K562 (cell line): ENCODE measurements around the gene SAMD8. TPM values are rescaled to one million over a fixed set of nuclear protein-coding genes. Genes with fewer than 3 reads are reported as not detected.

Source experiments
- ESRRB ChIP-seq: fragments of 250-450 bp; sonication (Bioruptor Pico); IDR thresholded peaks from 2 replicates; pipeline ENCODE4 v1.5.0; 2020; ENCODE audit warnings: mild to moderate bottlenecking, moderate library complexity, borderline replicate concordance
- FOXJ2 ChIP-seq: fragments of 200-800 bp; sonication (Bioruptor generic); IDR thresholded peaks from 2 replicates; pipeline ENCODE4 v1.6.1; 2016; ENCODE audit warnings: missing genetic modification characterization, missing compliant biosample characterization
- GABPB2 ChIP-seq: fragments of 250-450 bp; sonication (Bioruptor Pico); conservative IDR thresholded peaks from 2 replicates; pipeline ENCODE4 v1.5.1; 2021; ENCODE audit warnings: mild to moderate bottlenecking
- KLF13 ChIP-seq: fragments of 450-650 bp; IDR thresholded peaks from 2 replicates; pipeline ENCODE4 v1.6.1; 2016; ENCODE audit warnings: missing genetic modification characterization, low read depth, mild to moderate bottlenecking, missing compliant biosample characterization, moderate library complexity, borderline replicate concordance
- MTA3 ChIP-seq: fragments of 450-650 bp; formaldehyde crosslinking; IDR thresholded peaks from 2 replicates; pipeline ENCODE4 v1.6.1; 2017; ENCODE audit warnings: mild to moderate bottlenecking, borderline replicate concordance
- NR2C1 ChIP-seq, 2 experiments: fragments of 450-650 bp; IDR thresholded peaks; 2 replicates each; pipeline ENCODE4 v1.6.1; 2017; ENCODE audit warnings: mild to moderate bottlenecking in 2 of 2, antibody characterized with exemption in 1 of 2, inconsistent platforms in 1 of 2, missing compliant biosample characterization in 1 of 2, missing genetic modification characterization in 1 of 2
- PCBP1 ChIP-seq: fragments of 200-400 bp; formaldehyde crosslinking; IDR thresholded peaks from 2 replicates; pipeline ENCODE4 v1.6.1; 2018; ENCODE audit warnings: mild to moderate bottlenecking, low read depth, low read length; ENCODE audit not compliant: poor library complexity, severe bottlenecking
- RAD21 ChIP-seq, 2 experiments: fragments of 250-450 bp in 1 of 2; fragments of 450-650 bp in 1 of 2; sonication (Bioruptor Pico) in 1 of 2; formaldehyde crosslinking in 1 of 2; IDR thresholded peaks in 1 of 2; conservative IDR thresholded peaks in 1 of 2; 2 replicates each; pipeline versions ENCODE4 v1.4.0 to v1.8.0; 2020 to 2022; ENCODE audit warnings: mild to moderate bottlenecking in 2 of 2, moderate library complexity in 1 of 2
- SNRNP70 ChIP-seq: fragments of 200-400 bp; formaldehyde crosslinking; optimal IDR thresholded peaks from 2 replicates; pipeline ENCODE3; 2017; ENCODE audit warnings: low read depth, low read length
- XRCC5 ChIP-seq: fragments of 200-400 bp; formaldehyde crosslinking; IDR thresholded peaks from 2 replicates; pipeline ENCODE4 v1.6.1; 2017; ENCODE audit warnings: low read depth, mild to moderate bottlenecking, low read length
- ZNF24 ChIP-seq: fragments of 450-650 bp; IDR thresholded peaks from 2 replicates; pipeline ENCODE4 v1.6.1; 2016
- polyA plus RNA-seq, 8 experiments: library from polyadenylated mRNA; depleted of rRNA in 4 of 8; stranded (reverse) in 5 of 8; unstranded in 3 of 8; fragments of >200 nt; fragmentation: Nextera tagmentation in 2 of 8; fragmentation: Illumina TruSeq in 1 of 8; extraction: Ambion mirVana in 2 of 8; extraction: Trizol in 1 of 8; gene quantifications; 2 replicates each; pipeline versions ENCODE4 v1.2.1 to v1.2.3, GENCODE V29; 2011 to 2014; ENCODE audit warnings: inconsistent platforms in 1 of 8, missing spikeins in 1 of 8
- total RNA-seq, 7 experiments: library from RNA; depleted of rRNA in 6 of 7; stranded (reverse); fragments of >200 nt in 6 of 7; fragmentation: Illumina TruSeq in 2 of 7; extraction: Trizol in 2 of 7; gene quantifications; 2 replicates each; pipeline versions ENCODE4 v1.2.1 to v1.2.3, GENCODE V29; 2011 to 2021; ENCODE audit warnings: low replicate concordance in 1 of 7
- TF ChIP-seq, protein P1 (sequence below), 2 experiments: fragments of 450-650 bp in 1 of 2; IDR thresholded peaks; 2 replicates each; pipeline ENCODE4 v1.6.1; 2011 to 2017; ENCODE audit warnings: low read depth in 2 of 2, antibody characterized with exemption in 1 of 2, borderline replicate concordance in 1 of 2, low read length in 1 of 2, mild to moderate bottlenecking in 1 of 2, mixed read lengths in 1 of 2; ENCODE audit not compliant: control insufficient read depth in 1 of 2
- TF ChIP-seq, protein P2 (sequence below): fragments of 450-650 bp; formaldehyde crosslinking; IDR thresholded peaks from 2 replicates; pipeline ENCODE4 v1.4.0; 2022; ENCODE audit warnings: missing genetic modification characterization
- TF ChIP-seq, protein P3 (sequence below): fragments of 250-450 bp; sonication (Bioruptor Pico); IDR thresholded peaks from 2 replicates; pipeline ENCODE4 v1.5.0; 2020; ENCODE audit warnings: mild to moderate bottlenecking, borderline replicate concordance
- TF ChIP-seq, protein P4 (sequence below): sonication (generic); formaldehyde crosslinking; IDR thresholded peaks from 2 replicates; pipeline ENCODE4 v1.8.0; 2022; ENCODE audit warnings: missing genetic modification reagents, mild to moderate bottlenecking, borderline replicate concordance
- TF ChIP-seq, protein P5 (sequence below): fragments of 250-450 bp; sonication (Bioruptor Pico); IDR thresholded peaks from 2 replicates; pipeline ENCODE4 v1.8.0; 2022; ENCODE audit warnings: moderate library complexity, mild to moderate bottlenecking, inconsistent platforms

The SAMD8 gene
- total and polyA plus RNA-seq, 9 of the 15 experiments (the other 6 are each of a cell fraction or from before 2014, with no cell fraction given), result 2.7 to 16.1 (median 6.2) TPM

DNA sequence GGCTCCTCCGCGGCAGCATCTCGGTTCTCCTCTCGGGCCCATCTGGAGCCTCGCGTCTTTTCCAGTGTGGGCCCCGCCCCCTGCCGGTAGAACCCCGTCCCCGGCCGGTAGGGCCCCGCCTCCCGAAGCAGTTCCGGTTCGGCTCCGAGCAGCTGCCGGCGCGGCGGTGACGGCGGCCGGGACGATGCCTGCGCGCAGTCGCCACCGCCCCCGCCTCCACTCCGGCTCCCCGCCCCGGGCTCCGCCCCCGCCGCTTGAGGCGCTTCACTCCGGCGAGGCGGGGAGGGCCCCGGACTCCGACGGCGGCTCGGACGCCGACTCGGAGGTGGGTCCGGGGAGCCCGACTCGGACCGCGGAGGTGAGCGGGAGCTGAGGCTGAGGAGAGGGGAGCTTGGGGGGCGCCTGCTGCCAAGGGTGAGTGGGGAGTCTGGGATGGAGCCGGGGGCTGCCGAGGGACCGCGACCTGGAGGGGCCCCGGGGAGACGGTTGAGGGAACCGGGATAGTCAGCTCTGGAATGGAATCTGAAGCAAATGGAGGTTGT, at the start of gene SAMD8 (continued):
- TF ChIP-seq, protein P1, sequence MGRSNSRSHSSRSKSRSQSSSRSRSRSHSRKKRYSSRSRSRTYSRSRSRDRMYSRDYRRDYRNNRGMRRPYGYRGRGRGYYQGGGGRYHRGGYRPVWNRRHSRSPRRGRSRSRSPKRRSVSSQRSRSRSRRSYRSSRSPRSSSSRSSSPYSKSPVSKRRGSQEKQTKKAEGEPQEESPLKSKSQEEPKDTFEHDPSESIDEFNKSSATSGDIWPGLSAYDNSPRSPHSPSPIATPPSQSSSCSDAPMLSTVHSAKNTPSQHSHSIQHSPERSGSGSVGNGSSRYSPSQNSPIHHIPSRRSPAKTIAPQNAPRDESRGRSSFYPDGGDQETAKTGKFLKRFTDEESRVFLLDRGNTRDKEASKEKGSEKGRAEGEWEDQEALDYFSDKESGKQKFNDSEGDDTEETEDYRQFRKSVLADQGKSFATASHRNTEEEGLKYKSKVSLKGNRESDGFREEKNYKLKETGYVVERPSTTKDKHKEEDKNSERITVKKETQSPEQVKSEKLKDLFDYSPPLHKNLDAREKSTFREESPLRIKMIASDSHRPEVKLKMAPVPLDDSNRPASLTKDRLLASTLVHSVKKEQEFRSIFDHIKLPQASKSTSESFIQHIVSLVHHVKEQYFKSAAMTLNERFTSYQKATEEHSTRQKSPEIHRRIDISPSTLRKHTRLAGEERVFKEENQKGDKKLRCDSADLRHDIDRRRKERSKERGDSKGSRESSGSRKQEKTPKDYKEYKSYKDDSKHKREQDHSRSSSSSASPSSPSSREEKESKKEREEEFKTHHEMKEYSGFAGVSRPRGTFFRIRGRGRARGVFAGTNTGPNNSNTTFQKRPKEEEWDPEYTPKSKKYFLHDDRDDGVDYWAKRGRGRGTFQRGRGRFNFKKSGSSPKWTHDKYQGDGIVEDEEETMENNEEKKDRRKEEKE (IDR thresholded peaks at IDR 0.05; ENCODE audit: borderline replicate concordance in 1 of 2, control insufficient read depth in 1 of 2, low read depth in 2 of 2, low read length in 1 of 2), result no peak
- TF ChIP-seq MTA3, result peak; percentile 76
- TF ChIP-seq, protein P2, sequence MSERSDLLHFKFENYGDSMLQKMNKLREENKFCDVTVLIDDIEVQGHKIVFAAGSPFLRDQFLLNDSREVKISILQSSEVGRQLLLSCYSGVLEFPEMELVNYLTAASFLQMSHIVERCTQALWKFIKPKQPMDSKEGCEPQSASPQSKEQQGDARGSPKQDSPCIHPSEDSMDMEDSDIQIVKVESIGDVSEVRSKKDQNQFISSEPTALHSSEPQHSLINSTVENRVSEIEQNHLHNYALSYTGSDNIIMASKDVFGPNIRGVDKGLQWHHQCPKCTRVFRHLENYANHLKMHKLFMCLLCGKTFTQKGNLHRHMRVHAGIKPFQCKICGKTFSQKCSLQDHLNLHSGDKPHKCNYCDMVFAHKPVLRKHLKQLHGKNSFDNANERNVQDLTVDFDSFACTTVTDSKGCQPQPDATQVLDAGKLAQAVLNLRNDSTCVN, result no peak
- TF ChIP-seq PCBP1, result no peak
- no peak for TF ChIP-seq SNRNP70
- 0 out of 2 replicates have a peak, but pooled peaks have one; percentile 17 for TF ChIP-seq ZNF24
- TF ChIP-seq, protein P3, sequence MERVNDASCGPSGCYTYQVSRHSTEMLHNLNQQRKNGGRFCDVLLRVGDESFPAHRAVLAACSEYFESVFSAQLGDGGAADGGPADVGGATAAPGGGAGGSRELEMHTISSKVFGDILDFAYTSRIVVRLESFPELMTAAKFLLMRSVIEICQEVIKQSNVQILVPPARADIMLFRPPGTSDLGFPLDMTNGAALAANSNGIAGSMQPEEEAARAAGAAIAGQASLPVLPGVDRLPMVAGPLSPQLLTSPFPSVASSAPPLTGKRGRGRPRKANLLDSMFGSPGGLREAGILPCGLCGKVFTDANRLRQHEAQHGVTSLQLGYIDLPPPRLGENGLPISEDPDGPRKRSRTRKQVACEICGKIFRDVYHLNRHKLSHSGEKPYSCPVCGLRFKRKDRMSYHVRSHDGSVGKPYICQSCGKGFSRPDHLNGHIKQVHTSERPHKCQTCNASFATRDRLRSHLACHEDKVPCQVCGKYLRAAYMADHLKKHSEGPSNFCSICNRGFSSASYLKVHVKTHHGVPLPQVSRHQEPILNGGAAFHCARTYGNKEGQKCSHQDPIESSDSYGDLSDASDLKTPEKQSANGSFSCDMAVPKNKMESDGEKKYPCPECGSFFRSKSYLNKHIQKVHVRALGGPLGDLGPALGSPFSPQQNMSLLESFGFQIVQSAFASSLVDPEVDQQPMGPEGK (CRISPR knock-in tag), result no peak
- no peak for TF ChIP-seq GABPB2
- TF ChIP-seq, protein P4, sequence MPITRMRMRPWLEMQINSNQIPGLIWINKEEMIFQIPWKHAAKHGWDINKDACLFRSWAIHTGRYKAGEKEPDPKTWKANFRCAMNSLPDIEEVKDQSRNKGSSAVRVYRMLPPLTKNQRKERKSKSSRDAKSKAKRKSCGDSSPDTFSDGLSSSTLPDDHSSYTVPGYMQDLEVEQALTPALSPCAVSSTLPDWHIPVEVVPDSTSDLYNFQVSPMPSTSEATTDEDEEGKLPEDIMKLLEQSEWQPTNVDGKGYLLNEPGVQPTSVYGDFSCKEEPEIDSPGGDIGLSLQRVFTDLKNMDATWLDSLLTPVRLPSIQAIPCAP, result no peak
- no peak for TF ChIP-seq ESRRB (CRISPR knock-in tag)
- TF ChIP-seq, protein P5, sequence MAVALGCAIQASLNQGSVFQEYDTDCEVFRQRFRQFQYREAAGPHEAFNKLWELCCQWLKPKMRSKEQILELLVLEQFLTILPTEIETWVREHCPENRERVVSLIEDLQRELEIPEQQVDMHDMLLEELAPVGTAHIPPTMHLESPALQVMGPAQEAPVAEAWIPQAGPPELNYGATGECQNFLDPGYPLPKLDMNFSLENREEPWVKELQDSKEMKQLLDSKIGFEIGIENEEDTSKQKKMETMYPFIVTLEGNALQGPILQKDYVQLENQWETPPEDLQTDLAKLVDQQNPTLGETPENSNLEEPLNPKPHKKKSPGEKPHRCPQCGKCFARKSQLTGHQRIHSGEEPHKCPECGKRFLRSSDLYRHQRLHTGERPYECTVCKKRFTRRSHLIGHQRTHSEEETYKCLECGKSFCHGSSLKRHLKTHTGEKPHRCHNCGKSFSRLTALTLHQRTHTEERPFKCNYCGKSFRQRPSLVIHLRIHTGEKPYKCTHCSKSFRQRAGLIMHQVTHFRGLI, result no peak
- TF ChIP-seq KLF13 (tag), result no peak; the same call in 1 of the 2 replicates
- TF ChIP-seq RAD21 (CRISPR knock-in tag; conservative IDR thresholded peaks at IDR 0.05 in 1 of 2, IDR thresholded peaks at IDR 0.05 in 1 of 2), result no peak
- TF ChIP-seq NR2C1 (IDR thresholded peaks at IDR 0.05), result peak; percentile 89
- TF ChIP-seq NR2C1 (tag; IDR thresholded peaks at IDR 0.05), result peak; percentile 83
- peak; percentile 32; the same call in 1 of the 2 replicates for TF ChIP-seq FOXJ2 (tag)
- no peak for TF ChIP-seq XRCC5
